B cell (primary cell): ENCODE measurements around the gene ARHGEF9. TPM values are rescaled to one million over a fixed set of nuclear protein-coding genes. Genes with fewer than 3 reads are reported as not detected.

Source experiments
- ATAC-seq: fragments of 200-7000 bp; cut with Tn5 transposase; one replicate; pipeline ENCODE4 v1.10.0; 2021; ENCODE audit warnings: low read depth, mild to moderate bottlenecking, moderate number of reproducible peaks, moderate library complexity
- CTCF ChIA-PET: fragments of 350-600 bp; sonication (Branson Sonifier 250); formaldehyde crosslinking; loops from one replicate; lab custom pipeline; 2021; ENCODE audit warnings: antibody characterized with exemption, inconsistent platforms; lab: Charles Lee
- POLR2A ChIA-PET: fragments of 350-600 bp; sonication (Branson Sonifier 250); formaldehyde crosslinking; loops from one replicate; lab custom pipeline; 2021; ENCODE audit warnings: antibody characterized with exemption; lab: Charles Lee
- DNase-seq: peaks from one replicate; pipeline ENCODE4 v3.0.0; 2013
- H2AFZ ChIP-seq: 2 replicates; pipeline ENCODE4 v1.6.1; 2012; ENCODE audit warnings: mild to moderate bottlenecking, low read depth, low read length; ENCODE audit not compliant: insufficient read depth, poor library complexity, severe bottlenecking
- H3K27ac ChIP-seq, 2 donors: 1 replicate in 1 of 2; 2 replicates in 1 of 2; pipeline ENCODE4 v1.5.1; 2012 to 2013; ENCODE audit warnings: low read length in 2 of 2, mild to moderate bottlenecking in 2 of 2, moderate library complexity in 1 of 2
- H3K27me3 ChIP-seq, 4 experiments: fragments of 200-600 bp in 1 of 4; sonication (generic) in 1 of 4; replicated peaks in 1 of 4; 1 replicate in 2 of 4; 2 replicates in 2 of 4; pipeline versions ENCODE4 v1.6.1 to v1.7.0; 2013 to 2016; ENCODE audit warnings: low read length in 3 of 4, mild to moderate bottlenecking in 2 of 4, mixed read lengths in 1 of 4, moderate library complexity in 1 of 4; ENCODE audit not compliant: insufficient read depth in 4 of 4, control insufficient read depth in 3 of 4; ENCODE audit errors: control extremely low read depth in 1 of 4
- H3K36me3 ChIP-seq, 2 experiments: replicated peaks in 1 of 2; 1 replicate in 1 of 2; 2 replicates in 1 of 2; pipeline versions ENCODE4 v1.6.1 to v1.7.1; 2013; ENCODE audit warnings: low read length in 1 of 2; ENCODE audit not compliant: insufficient read depth in 2 of 2, control insufficient read depth in 1 of 2; ENCODE audit errors: control extremely low read depth in 1 of 2, extremely low read depth in 1 of 2
- H3K4me1 ChIP-seq, 2 donors: fragments of 200-600 bp in 1 of 2; sonication (generic) in 1 of 2; 1 replicate in 1 of 2; 2 replicates in 1 of 2; pipeline versions ENCODE4 v1.5.1 to v1.6.1; 2013 to 2017; ENCODE audit warnings: low read length in 2 of 2; ENCODE audit not compliant: control insufficient read depth in 2 of 2, insufficient read depth in 2 of 2
- H3K4me2 ChIP-seq: replicated peaks from 2 replicates; pipeline ENCODE3; 2012; ENCODE audit warnings: mild to moderate bottlenecking, low read depth, low read length; ENCODE audit not compliant: poor library complexity, severe bottlenecking
- H3K4me3 ChIP-seq, 5 experiments: fragments of 200-600 bp in 1 of 5; sonication (generic) in 1 of 5; 1 replicate in 3 of 5; 2 replicates in 2 of 5; pipeline versions ENCODE4 v1.5.1 to v1.7.0; 2011 to 2016; ENCODE audit warnings: low read length in 4 of 5, mild to moderate bottlenecking in 4 of 5, low read depth in 2 of 5, control low read depth in 1 of 5, moderate library complexity in 1 of 5; ENCODE audit not compliant: insufficient read depth in 1 of 5; ENCODE audit errors: control extremely low read depth in 1 of 5, extremely low read depth in 1 of 5
- H3K79me2 ChIP-seq: fragments of 200-600 bp; sonication (generic); one replicate; pipeline ENCODE4 v1.6.0; 2016; ENCODE audit warnings: low read length; ENCODE audit not compliant: control insufficient read depth, insufficient read depth
- H3K9ac ChIP-seq: fragments of 200-600 bp; sonication (generic); 2 replicates; pipeline ENCODE4 v1.6.1; 2017; ENCODE audit warnings: mild to moderate bottlenecking, low read length, moderate library complexity
- H3K9me3 ChIP-seq, 3 donors: one replicate each; pipeline versions ENCODE4 v1.6.1 to v1.7.1; 2013; ENCODE audit warnings: low read length in 2 of 3; ENCODE audit not compliant: control insufficient read depth in 2 of 3, insufficient read depth in 1 of 3; ENCODE audit errors: control extremely low read depth in 1 of 3
- H4K20me1 ChIP-seq: 2 replicates; pipeline ENCODE4 v1.6.0; 2012; ENCODE audit warnings: mild to moderate bottlenecking, low read length; ENCODE audit not compliant: insufficient read depth, control insufficient read depth, poor library complexity, severe bottlenecking
- H3K27ac Mint-ChIP-seq: one replicate; pipeline ENCODE4 v1.8.0; 2021; ENCODE audit warnings: mixed read lengths
- H3K27me3 Mint-ChIP-seq: one replicate; pipeline ENCODE4 v1.8.0; 2021; ENCODE audit warnings: mixed read lengths
- H3K4me1 Mint-ChIP-seq: one replicate; pipeline ENCODE4 v1.8.0; 2021; ENCODE audit warnings: mixed read lengths
- H3K4me3 Mint-ChIP-seq: one replicate; pipeline ENCODE4 v1.8.0; 2021; ENCODE audit warnings: mixed read lengths
- H3K9me3 Mint-ChIP-seq: one replicate; pipeline ENCODE4 v1.8.0; 2022; ENCODE audit warnings: mixed read lengths; ENCODE audit not compliant: insufficient read depth
- CTCF ChIP-seq: fragments of 200-600 bp; IDR thresholded peaks from one replicate; pipeline ENCODE4 v1.8.0; 2022; ENCODE audit warnings: antibody characterized with exemption, mild to moderate bottlenecking
- EZH2 ChIP-seq: IDR thresholded peaks from 2 replicates; pipeline ENCODE4 v1.6.1; 2012; ENCODE audit warnings: borderline replicate concordance, low read depth, mild to moderate bottlenecking, moderate library complexity, low read length; ENCODE audit not compliant: insufficient read depth, poor library complexity, severe bottlenecking
- WGBS: methylation state at CpG from one replicate; pipeline ENCODE4 v1.1.5; 2013; ENCODE audit warnings: missing lambda C conversion rate; ENCODE audit not compliant: insufficient coverage; 5-methylcytosine and 5-hydroxymethylcytosine counted together
- intact Hi-C: fragments of 100-400 bp; cut with micrococcal nuclease; formaldehyde crosslinking; loops from one replicate; pipeline ENCODE4 v1.10.0; 2022
- polyA plus RNA-seq: library from polyadenylated mRNA; depleted of rRNA; stranded (reverse); fragments of >200 nt; gene quantifications from 2 replicates; pipeline ENCODE4 v1.2.3, GENCODE V29; 2012
- total RNA-seq, 2 donors: library from RNA; stranded (reverse); fragments of 120-200 nt in 1 of 2; gene quantifications; 1 replicate in 1 of 2; 2 replicates in 1 of 2; pipeline versions ENCODE4 v1.2.3 to v1.2.4, GENCODE V29; 2013 to 2022

ARHGEF9 gene
- total and polyA plus RNA-seq, 2 donors (not counting 1 experiment from before 2014, with no cell fraction given): 10.1 to 29.3 TPM

- 100% methylated on average over 2 of the region's 3 CpGs for WGBS
- CTCF ChIA-PET: no interaction called here
- ATAC-seq: no peak
These were observed 104.6 kb downstream of the ARHGEF9 start for GRCh38 chrX:63680423-63680822.

GRCh38 chrX:63679432-63679831 lies 105.6 kb downstream of the ARHGEF9 start:
- Histone ChIP-seq H3K9me3 (no peaks in the 10 kb centered on the region), H3K79me2 (no peaks in the 10 kb centered on the region), H3K36me3 (peaks cover 0 to 18% of the 10 kb centered on the region in 2 experiments), H4K20me1 (no peaks in the 10 kb centered on the region), H3K4me1 (no peaks in the 10 kb centered on the region), H3K4me2 (no peak overlapping the region), H2AFZ (no peak overlapping the region), H3K9ac (no peak overlapping the region), H3K4me3 (no peak overlapping the region), H3K27ac (no peak overlapping the region), H3K27me3 (no peaks in the 10 kb centered on the region)
- Mint-ChIP-seq H3K4me1 (no peaks in the 10 kb centered on the region), H3K27me3 (no peaks in the 10 kb centered on the region), H3K4me3 (no peak overlapping the region), H3K9me3 (no peaks in the 10 kb centered on the region), H3K27ac (no peak overlapping the region)
- no CpG with 5 or more reads among the region's 3 CpGs for WGBS
- CTCF ChIA-PET: no interaction called here
- intact Hi-C loops: no loop called here
- POLR2A ChIA-PET: no interaction called here
- ATAC-seq (no peak), DNase-seq (no peak)
- no peak for TF ChIP-seq EZH2
- TF ChIP-seq CTCF: no peak

More at GRCh38 chrX:63680423-63680822, 104.6 kb downstream of the ARHGEF9 start:
- H3K27ac Mint-ChIP-seq: no peak overlapping the region
- no peak overlapping the region for H2AFZ ChIP-seq
- no peak overlapping the region for H3K4me3 ChIP-seq
- H3K9ac ChIP-seq: no peak overlapping the region
- no peaks in the 10 kb centered on the region for H3K9me3 Mint-ChIP-seq
- TF ChIP-seq EZH2: no peak
- no peak overlapping the region for H3K27ac ChIP-seq
- no peak overlapping the region for H3K4me3 Mint-ChIP-seq
- peaks cover 0 to 17% of the 10 kb centered on the region in 2 experiments for H3K36me3 ChIP-seq
- intact Hi-C loops: no loop called here
- no peaks in the 10 kb centered on the region for H3K27me3 ChIP-seq
- no peak for DNase-seq
- no peaks in the 10 kb centered on the region for H3K4me1 Mint-ChIP-seq
- no peaks in the 10 kb centered on the region for H3K79me2 ChIP-seq
- no peak overlapping the region for H3K4me2 ChIP-seq
- no peaks in the 10 kb centered on the region for H3K4me1 ChIP-seq
- POLR2A ChIA-PET: no interaction called here
- no peaks in the 10 kb centered on the region for H4K20me1 ChIP-seq
- H3K9me3 ChIP-seq: no peaks in the 10 kb centered on the region
- no peaks in the 10 kb centered on the region for H3K27me3 Mint-ChIP-seq
